Kidney tubule cell (primary cell): ENCODE data around the gene RASGRP2.

ENCODE experiments used
- DNase-seq: peaks from one replicate; pipeline ENCODE4 v3.0.0-alpha.2; 2018; ENCODE audit warnings: low spot score

Gene RASGRP2

DNA sequence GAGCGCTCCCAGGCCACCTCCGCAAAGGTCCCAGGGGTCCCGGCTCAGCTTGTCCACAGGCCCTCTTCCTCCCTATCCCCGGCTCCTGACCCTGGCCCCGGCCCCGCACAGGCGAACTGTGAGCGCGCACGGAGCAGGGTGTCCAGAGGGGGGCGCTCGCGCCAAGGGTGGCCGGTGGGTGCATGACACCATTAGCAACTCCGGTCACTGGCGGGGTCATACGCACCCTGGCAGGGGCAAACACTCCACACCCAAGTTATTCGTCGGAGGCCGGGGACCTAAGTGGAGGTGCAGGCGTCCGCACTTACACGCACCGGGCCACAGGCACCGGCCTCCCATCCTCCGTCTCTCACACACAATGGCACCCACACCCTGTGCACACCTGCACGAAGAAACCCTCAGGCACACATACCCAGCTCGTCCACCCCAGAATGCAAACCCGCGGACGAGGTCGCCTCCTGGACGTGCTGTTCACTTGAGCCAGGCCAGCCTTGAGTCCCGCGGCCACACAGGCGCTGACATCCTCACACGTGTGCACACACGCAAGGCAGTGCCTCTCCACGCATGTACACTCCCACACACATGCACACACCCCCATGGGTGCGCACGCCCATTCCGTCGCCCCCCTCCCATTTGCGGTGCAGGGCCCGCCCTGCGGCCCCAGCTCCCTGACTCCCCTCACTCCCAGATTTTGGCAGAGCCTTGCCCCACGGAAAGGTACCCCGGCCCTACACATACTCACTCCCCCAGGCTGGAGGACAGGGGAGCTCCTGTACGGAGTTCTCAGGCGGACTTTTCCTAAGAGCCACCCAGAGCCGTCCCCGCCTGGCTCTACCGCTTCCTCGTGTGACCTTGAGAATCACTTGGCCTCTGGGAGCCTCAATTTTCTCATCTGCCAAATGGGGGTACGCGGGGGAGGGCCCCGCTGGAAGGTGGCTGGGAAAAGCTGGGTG is at the start of gene RASGRP2:
RASGRP2 (minus strand) TSS at position 552 of the 953 bp plus-strand sequence. CDS start 1,276 bp downstream, outside the sequence.
- peak; percentile 17 for DNase-seq

DNA sequence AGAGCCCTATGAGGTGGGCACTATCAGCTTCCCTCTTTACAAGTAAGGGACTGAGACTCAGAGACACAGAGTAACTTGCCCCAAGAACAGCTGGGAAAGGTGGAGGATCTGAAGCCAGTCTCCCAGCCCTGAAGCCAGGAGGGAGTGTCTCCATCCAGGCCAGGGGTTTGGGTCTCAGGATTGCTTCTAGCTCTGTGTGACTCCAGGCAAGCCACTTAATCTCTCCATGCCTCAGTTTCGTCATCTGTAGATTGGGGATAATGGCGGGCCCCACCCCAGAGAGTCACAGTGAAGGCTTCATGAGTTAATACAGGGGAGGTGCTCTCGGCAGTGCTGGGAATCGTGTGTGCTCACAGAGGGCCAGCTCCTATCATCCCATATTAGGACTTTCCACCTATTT is 48.5 kb upstream of the RASGRP2 start:
- no peak for DNase-seq

DNA sequence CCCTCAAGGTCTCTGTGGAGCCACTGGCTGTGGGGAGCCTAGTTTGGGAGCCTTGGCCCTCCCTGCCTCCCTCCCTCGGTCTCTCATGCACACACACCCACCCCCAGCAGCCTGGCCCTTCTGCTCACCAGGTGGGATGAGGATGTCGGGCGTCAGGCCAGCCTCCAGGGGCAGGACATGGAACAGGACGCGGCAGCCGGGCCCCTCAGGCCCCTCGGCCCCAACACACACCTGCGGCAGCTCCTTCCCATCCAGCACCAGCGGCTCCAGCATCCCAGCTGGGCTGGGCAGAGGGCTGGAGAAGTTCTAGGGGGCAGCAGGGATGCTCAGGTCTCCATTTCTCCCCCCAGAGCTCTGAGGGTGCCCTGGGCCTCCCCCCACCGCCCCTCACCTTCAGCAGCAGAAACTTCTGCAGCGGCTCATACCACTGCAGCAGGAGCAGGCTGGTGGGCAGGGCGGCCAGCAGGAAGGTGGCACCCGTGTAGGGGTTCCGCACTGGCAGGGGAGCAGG is 47.9 kb upstream of the RASGRP2 start:
- DNase-seq: no peak

DNA sequence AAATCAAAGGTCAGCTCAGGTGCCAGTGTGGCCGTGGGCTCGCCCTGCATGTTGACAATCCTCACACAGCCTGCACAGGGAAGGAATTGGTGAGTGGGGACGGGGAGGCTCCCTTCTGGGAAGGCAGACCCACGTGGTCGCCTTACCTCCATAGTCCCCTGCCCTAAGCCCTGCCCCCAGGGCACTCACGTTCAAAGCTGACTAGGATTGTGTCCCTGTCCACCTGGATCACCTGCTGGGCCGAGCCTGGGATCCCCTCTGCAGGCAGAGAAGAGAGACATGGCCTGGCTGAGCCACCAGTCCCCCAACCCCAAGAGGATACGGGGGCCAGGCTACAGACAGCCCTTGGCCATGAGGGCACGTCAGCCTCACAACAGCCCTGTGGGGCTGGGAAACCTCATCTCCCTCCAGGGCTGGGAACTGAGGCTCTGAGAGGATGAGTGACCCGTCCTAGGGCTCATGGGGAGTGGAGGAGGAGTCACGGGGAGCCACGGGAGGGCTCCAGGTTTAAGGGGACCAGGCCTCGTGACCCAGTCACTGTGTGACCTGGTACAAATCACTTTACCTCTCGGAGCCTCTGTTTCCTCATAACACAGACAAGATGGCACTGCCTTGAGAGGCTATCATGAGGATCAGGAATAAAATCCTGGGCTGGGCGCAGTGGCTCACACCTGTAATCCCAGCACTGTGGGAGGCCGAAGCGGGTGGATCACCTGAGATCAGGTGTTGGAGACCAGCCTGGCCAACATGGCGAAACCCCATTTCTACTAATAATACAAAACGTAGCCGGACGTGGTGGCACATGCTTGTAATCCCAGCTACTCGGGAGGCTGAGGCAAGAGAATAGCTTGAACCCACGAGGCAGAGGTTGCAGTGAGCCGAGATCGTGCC is 46.5 kb upstream of the RASGRP2 start:
- no peak for DNase-seq

DNA sequence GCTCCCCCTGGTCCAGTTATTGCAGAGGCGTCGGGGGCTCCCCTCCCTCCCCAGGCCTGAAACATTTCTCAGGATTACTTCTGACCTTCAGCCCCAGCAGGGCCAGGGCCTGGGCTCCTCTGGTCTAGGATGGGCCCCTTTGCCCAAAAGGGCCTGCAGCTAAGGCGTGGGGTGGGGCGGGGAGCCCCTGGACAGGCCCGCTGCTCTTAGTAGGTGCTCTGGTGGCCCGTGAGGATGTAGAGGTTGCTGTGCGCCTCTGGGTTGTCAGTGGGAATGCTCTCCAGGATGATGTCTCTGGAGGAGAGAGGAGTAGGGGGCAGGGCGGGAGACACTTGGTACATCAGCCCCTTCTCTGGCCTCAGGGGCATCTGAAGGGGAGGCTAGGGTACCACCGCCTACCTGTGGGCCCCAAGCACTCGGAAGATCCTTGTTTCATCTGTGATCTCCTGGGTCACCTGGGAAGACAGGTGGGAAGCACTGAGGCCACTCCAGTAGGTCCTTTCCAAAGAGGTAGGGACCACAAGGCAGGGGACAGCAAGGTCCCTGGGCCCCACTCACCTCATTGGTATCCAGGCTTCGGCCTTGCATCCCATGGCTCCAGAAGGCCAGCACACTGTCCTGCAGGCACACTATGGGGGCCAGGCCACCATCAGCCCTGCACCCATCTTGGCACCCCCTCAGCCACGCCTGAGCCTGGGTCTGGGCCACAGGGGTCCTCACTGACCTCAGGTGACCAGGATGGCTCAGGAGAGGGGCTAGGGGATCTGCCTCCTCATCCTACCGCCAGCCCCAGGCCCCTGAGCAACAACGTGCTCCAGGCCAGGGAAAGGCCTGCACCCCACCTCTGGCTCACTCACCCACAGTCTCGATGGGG is 45.6 kb upstream of the RASGRP2 start:
- DNase-seq: no peak

DNA sequence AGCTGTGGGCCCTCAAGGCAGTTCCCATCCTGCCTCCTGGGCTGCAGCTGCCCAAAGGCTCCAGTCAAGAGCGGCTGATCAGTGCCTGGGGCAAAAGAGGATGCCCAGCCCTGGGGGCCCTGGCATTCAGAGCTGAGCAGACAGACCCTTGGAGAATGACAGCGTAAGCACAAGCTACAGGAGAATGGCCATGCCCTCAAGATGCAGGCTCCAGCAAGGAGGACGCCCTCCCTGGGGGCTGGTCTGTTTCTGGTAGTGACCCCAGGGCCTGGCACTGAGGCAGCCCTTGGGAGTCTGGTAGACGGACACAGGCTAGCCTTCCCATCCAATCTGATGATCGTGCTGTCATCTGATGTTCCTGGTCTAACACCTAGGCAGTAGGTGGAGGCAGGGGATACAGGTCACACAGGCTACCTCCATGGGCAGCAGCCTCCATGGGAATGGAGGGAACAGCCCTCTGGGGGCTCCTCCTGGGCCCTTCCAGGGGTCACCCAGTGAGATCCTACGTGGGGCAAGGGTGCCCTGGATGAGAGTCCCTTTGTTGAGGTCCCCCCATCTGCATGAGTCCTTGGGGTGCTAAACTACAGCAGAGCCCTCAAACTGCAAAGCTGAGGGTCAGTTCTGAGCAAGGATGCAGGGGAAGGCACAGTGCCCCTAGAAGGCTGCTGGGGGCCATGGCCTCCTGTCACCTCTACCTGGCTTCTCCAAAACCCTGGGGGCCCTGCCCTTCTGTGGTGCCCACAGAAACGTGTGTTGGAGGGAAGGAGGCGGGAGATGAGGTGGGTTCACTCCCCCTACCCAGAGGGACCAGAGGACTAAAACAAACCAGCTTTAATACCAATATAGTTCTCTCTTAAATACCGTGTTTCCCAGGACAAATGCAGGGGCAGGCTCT is 44.6 kb upstream of the RASGRP2 start:
- no peak for DNase-seq

DNA sequence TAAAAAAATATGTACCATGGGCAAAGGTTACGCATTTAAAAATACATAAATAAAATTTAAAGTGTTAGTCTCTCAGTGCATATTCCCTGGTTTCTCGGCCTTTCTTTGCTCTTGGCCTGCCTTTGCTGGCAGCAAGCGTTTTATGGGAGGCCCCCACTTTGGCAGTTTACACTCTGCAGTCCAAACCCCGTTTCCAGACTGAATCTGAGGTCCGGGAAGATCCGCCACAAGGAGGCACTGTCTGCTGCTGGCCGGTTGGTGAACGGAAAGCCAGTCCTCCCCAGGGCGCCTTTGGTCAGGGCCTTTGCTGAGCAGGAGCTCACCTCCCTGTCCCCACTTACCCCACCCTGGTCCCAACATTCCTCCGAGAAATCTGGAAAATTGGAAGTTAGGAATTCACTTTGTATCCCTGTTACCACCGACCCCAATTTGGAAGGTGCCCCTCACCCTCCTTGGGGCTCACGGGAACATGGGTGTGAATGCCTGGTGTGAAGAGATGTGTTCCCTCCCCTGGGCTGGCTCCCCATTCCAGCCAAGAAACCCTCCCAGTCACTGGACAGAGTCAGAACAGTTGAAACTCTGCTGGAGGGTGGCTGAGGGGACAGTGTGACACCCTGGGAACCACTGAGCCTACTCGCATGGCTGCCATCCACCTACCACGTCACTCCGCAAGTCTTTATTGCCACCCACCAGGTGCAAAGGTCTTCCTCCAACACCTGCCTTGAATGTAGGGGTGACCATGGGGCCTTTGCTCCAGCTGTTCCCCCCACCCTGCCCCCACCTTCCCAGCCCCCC is 43.8 kb upstream of the RASGRP2 start:
- peak; percentile 56 for DNase-seq

DNA sequence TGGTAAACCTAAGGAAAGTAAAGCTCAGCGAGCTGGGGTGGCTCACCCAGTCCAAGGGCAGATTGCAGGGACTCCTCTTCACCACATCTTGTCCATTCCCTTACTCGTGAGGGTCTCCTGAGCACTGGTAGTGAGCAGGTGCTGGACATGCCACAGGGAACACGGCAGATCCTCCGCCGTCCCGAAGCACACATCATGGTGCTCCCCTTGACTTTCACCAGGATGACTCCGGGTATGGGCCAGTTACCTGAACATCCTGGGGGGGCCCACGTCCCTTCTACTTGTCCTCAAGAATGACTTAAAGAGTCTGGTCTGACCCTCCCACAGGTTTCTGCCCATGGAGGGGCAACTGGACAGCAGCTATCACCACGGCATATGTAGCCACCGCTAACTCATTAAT is 42.4 kb upstream of the RASGRP2 start:
- no peak for DNase-seq

DNA sequence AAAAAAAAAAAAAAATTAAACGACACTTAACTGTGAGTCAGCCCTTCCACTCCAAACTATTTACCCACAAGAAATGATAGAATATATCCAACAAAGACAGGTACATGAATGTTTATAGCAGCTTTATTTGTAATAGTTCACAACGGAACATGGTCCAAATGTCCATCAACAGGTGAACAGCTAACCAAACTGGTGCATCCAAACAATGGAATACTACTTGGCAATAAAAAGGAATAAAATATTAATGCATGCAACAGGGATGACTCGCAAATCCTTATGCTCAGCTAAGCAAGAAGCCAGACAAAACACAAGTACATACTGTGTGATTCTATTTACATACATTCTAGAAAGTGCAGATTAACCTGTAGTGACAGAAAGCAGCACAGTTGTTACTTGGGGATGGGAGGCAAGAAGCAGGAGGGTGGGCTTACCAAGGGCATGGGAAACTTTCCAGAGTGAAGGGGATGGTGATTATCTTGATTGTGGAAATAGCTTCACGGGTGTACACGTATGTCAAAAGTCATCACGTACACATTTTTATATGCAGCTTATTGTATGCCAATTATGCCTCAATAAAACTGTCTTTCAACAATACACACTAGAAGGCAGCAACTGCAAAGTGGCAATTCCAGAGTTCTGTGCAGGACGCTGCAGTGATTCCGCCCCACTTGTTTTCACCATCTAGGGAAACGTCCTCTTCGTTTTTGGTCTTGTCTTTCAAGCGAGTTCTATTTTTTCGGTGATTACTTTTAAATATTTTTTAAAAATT is 41.1 kb upstream of the RASGRP2 start:
- DNase-seq: no peak

DNA sequence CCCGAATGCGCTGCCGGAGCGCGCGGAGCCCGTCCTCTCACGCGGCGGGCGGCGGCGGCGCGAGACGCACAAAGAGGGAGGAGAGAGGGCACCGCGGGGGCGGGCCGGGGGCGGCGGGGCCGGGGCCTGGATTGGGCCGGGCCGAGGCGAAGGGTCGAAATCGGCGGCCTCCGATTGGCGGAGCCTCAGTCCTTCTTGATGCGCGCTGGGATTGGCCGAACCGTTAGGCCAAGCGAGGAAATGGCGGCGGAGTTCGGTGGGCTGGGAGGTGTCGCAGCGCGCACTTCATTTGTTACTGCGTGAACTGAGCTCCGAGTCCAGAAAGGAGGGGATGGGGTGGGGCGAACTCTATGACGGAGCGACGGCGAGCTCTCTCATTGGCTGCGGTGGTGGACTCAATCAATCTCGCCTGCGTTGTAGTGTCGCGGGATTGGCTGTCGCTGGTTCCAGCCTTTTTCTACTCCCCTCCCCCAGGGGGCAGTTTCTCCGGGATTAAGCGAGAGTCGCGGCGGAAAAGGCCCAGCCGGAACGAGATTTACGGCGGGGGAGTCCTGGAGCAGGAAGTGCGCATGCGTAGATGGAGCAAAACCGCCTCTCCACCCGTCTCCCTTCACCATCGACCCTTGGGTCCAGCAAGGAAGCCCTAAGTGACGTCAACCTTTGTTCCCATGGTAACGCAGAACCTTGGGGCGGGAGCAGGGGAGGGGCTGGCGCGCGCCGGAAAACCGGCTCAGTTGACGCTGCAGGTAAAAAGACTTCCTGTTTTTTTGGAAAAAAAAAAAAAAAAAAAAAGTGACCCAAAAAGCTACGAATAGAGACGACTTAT is 34.7 kb upstream of the RASGRP2 start, which contains the start of gene SF1:
SF1 (minus strand) TSS at position 70 of the 826 bp plus-strand sequence. CDS start 150 bp downstream, outside the sequence.
- DNase-seq: peak; percentile 100

DNA sequence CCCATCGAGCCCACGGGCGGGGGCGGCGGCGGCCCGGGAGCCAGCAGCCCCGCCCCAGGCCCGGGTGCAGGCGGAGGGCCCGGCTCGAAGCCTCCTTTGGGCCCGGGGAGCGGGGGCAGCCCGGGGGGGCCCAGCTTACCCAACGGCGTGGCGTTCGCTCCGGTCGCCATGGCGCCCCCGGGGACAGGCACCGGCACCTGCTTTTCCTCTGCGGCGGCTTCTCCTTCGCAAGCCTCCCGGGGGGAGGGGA is 34.2 kb upstream of the RASGRP2 start:
- no peak for DNase-seq

DNA sequence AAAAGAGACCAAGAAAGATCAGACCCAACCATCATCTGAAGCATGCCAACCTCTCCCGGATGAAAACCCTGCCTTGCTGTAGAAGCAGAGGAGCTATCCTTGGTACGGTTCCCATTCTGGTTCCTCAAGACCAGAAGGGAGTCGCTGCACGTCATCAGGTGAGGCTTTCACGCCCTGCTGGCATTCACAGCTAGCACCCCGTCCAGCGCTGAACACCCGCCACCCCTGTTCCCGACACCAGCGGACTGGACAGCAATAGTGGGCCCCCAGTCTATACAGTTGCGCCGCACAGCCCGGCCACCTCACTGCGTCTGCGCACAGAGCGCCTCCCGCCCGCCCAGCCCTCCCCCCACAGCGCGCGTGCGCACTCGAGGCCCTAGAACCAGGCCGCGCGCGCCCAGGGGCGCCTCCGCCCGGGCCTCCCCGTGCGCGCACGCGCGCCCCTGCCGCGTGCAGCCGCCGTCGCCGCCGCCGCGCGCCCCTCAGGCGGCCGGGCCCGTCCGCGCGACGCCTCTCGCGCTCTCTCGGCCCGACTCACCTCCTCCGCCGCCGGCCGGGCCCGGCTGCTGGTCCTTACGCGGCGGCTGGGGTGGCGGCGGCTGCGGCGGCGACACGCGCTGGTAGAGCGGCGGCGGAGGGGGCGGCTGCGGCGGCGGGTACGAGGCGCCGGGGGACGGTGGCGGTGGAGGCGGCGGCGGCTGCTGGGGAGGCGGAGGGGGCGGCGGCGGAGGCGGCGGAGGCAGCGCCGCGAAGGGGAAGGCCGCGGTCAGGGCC is 33.7 kb upstream of the RASGRP2 start:
- DNase-seq: peak; percentile 77

DNA sequence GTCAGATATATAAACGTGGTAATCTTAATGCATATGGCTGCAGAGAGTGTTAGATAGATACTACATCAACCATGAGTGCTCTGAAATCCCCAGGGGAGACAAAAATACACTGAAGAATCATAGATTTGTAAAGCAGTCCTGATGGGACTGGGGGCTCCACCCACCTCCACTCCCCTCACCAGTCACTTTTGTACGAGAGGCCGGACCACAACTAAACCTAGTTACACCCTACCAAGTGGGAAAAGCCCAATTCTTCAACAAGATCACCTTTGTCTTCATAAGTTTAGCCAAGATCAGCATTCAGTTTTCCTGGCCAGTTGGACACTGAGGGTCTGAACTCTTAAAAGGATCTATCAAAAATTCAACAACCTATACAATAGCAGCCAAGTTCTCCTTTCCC is 32.9 kb upstream of the RASGRP2 start:
- no peak for DNase-seq

DNA sequence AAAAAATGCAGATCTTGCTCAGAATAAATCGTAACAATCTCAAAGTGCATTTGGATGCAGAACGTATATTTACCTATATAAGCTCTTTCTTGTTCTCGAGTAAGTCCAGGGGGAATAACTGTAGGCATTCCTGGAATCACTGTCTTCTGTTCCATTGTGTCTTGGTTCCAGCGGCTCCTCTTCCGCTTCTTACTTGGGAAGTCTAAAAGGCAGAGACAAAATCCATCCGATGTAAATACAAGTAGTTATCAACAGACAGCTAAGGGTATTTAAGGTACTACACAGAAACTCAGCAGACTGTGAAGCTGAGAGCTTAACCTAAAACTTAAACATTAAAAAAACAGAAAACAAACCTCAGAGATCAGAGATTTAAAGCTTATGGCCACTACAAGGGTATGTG is 32.5 kb upstream of the RASGRP2 start:
- DNase-seq: no peak

DNA sequence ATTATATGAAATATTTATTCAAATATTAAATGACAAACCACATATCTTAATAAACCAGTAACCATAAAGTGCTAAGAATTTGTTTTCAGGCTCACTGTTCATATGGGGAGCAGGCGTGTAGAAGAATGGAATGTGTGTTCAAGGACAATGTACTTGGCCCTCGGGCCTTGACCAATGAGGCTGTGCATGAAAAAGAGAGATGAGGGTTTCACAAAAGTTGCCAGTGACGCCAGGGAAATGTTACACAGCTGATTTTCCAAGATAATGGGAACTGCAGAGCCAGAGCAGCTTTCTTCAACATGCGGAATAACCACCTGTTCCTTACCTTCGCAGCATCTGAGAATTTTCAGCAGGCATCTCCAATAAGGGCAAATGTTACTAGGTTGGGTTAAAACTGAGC is 30.2 kb upstream of the RASGRP2 start:
- DNase-seq: no peak

DNA sequence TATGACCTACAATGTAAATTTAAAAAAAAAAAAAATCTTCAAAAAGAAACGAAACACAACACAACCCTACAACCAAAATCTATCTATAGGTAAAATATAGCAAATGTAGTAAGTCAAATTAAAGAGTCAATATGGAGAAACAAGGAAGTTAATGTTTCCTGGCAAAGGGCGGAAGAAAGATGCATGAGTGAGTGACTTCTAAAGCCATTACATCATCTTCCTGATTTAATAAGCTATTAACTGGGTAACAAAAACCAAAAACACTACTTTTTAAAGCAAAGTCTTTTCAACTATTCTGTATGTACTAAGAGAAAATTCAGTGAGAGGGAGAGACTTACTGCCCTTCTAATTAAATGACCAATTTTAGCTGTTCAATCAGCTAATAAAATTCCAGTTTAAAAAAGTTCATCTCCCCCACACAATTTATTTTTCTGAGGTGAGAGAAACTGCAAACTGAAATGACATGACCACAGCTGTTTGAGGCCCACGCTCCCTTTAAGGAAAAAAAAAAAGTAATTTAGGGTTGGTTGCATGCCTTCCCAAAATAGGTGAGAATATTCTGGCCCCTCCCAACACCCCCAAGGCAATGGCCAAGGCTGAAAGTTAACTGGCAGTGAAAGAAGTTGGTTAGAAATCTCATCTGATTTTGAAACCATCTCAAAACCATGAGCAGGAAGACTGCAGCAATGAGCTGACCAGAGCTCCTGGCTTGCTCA is 28.5 kb upstream of the RASGRP2 start:
- DNase-seq: peak; percentile 57

DNA sequence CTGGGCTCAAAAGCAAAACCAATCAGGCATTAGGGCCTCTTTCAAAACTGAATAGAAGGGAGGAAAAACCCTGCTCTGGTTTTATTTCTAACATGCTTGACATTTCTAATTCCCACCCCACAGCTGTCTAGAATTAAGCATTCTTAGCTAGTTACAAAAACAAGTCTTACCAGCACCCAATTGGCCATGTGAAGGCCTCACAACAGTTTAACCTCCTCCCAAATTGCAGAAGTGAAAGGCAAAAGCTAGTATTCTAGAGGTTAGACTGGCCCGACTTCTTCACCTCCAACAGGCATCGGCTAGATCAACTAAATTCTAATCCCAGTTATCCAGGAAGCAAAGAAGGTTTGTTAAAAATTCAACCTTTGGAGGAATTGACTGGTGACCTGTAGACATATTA is 27.9 kb upstream of the RASGRP2 start:
- DNase-seq: no peak
